NCI-H2196 treated with DMSO at 0.1 percent for 48 hours (cell line): ENCODE results near the gene CCNO.

Source experiments
- DNase-seq: peaks from one replicate; lab custom pipeline; 2025; ENCODE audit not compliant: unreplicated experiment; lab: John Stamatoyannopoulos, UW

CCNO gene

DNA sequence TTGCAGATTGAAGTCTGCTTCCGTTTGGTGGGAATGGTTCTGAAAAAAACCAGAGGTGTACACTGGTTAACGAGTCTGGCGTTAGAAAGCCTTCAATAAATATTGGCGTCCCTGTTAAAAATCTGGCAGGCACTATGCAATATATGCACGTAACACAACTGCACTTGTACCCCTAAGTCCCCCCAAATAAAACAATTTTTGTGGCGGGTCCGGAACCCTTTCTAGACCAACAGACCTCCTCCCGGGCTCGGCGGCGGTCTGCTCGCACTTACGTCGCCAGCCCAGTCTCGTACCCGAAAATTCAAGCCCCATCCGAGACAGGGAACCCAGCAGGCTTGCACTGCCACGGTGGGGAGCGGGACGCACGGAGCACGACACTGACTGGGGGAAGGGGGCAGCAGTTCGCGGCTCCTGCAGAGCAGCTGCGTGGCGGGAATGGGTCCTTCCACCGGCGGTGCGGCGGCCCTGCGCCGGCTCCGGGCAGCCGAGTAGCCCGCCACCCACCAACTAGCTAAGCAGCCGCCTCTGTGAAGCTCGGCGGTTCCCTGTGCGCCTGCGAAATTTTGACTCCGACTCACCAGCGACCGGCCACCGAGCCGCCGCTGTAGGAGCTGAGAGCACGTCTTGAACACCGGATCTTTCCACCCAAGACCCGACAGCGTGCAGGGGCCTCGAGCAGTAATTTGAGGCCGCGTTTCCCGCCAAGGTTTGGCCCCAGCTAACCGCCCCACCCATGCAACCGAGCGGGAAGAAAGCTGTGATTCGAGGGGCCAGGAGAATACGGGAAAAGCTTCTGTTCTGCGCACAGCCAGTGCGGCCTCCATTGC, 10.2 kb downstream of the CCNO start:
- no peak for DNase-seq

DNA sequence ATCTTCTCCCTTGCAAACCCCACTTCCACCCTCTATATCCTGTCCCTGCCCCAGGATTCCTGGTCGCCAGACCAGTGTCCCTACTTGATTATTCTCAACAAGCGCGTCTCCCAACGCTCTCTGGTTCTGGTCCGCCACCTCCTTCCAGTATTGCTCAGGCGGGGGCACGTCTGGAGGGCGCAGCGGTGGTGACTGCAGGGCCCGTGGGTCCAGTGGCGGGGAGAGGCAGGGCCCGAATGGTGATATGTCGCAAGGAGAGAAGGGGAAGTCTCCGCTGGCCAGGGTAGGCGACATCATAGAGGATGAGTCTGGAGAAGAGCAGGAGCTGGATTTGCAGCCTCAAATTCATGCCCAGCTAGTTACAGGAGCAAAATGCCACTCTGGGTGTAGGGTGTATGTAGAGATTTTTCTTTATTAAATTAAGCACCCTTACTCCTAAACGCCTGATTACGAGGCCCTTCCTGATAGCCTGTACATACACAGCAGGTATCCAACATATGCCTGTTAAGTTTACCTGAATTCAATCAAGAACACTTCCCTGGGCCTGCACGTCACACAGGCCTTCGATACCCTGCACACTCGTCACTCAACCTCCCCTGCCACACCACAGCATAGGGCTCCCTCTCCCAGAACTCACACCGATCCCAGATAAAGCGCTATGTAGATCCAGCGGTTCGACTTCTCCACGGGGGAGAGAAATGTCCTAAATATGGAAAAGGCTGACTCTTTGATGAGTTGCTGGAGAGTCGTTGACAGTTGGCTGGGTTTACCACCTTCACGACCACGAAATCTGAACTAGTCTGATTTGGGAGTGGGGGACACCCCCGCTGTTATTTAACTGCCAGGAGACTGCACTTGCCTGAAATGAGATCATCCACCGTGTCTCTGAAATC, 11.1 kb downstream of the CCNO start:
- DNase-seq: no peak

DNA sequence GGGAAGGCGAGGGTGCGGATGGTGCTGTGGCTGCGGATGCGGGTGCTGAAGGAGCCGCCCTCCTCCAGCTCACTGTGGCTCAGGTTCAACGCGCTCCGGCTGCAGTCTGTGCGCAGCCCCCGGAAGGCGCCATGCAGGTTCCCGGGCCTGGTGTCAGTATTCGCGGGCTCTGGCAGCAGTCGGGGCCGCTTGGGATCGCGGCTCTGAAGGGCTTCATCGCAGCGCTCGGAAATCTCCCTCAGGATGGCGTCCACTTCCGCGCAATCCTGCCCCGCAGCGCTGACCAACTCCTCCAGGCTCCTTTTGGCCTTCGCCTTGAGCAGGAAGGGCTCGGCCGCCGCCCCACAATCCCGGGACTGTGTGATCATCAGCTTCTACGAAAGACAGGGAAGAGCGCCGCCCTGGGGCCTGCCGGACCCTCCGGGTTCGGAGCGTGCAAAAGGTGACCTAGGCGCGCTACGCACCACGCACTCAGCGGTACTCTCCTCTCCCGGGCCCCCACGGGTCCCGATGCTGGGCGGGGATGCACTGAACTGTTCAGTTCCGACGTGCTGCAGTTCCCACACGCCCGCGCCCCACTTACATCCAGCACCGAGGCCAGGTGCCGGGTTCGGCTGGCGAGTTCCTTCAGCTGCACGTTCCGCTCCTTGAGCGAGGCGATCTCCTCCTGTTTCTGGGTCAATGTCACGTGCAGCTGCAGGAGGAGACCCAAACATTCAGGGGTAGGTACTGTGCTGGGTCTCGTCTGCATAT, 12.8 kb downstream of the CCNO start:
- no peak for DNase-seq

DNA sequence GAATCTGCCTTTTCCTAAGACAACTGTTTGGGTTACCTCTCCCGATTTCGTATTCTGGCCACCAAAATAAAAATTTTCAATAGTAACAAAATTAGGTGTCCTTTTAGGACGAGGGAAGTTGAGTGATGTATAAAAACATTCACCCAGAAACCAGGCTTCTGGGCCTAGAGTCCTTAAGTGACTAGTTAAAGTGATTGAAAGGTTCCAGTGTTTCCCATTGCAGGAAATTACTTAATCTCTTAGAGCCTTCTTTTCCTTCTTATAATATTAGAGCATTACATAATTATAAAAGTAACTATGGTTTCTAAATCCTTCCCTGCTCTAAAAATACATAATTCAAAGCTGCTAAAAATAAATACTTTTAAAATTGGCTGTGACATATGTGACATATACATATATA, 13.6 kb downstream of the CCNO start:
- DNase-seq: no peak

DNA sequence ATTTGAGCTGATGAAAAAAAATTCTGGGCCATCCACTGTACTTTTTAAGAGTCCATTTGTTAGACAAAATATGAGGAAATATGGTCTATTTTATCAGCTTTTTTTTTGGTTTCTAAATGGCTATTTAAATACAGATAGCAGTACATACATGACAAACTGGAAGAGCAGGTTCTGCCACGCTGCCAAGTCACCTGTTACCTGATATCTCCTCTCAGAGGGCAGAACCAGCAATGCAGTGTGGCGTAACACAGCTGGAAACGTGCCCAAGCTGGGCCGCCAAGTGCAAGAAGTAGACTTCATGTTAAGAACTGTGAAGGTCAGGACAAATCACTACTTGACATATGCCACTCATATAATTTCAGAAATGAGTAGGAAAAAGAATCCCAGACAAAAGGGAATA, 14.4 kb downstream of the CCNO start:
- DNase-seq: peak; percentile 9

- no peak for DNase-seq
These were observed 22.1 kb downstream of the CCNO start for GRCh38 chr5:55211184-55211874.

GRCh38 chr5:55205001-55205400, 28.4 kb downstream of the CCNO start:
- DNase-seq: no peak

- DNase-seq: no peak
These were observed 42.2 kb downstream of the CCNO start for GRCh38 chr5:55191165-55191564.

GRCh38 chr5:55188656-55189540, 44.5 kb downstream of the CCNO start:
- DNase-seq: no peak

- peak; percentile 5 for DNase-seq
These were observed 46.0 kb downstream of the CCNO start for GRCh38 chr5:55187370-55187769.
